GM12875 (cell line): ENCODE results near the gene SAMD4A.

Experiments
- H3K4me3 ChIP-seq: one replicate; pipeline ENCODE4 v1.5.1; 2011; ENCODE audit warnings: low read depth, low read length, control low read depth
- CTCF ChIP-seq: IDR thresholded peaks from 2 replicates; pipeline ENCODE4 v1.5.1; 2011; ENCODE audit warnings: low read depth, mild to moderate bottlenecking, control low read depth, inconsistent platforms, low read length, moderate library complexity, borderline replicate concordance; ENCODE audit not compliant: insufficient read depth

The SAMD4A gene

GRCh38 chr14:54805445-54806322 lies 238.8 kb downstream of the SAMD4A start:
- TF ChIP-seq CTCF, result peak; percentile 92
- no peak overlapping the region for H3K4me3 ChIP-seq

- no peak for TF ChIP-seq CTCF
- H3K4me3 ChIP-seq, result no peak overlapping the region
Observed at GRCh38 chr14:54806616-54807015, 239.7 kb downstream of the SAMD4A start.

- no peak for TF ChIP-seq CTCF
- H3K4me3 ChIP-seq, result no peak overlapping the region
Observed at GRCh38 chr14:54807428-54807827, 240.5 kb downstream of the SAMD4A start.

- no peak for TF ChIP-seq CTCF
- no peak overlapping the region for H3K4me3 ChIP-seq
Observed at GRCh38 chr14:54807881-54808280, 241.0 kb downstream of the SAMD4A start.

GRCh38 chr14:54808326-54809161 lies 241.6 kb downstream of the SAMD4A start:
- TF ChIP-seq CTCF, result no peak
- no peak overlapping the region for H3K4me3 ChIP-seq

GRCh38 chr14:54809767-54810166 lies 242.8 kb downstream of the SAMD4A start:
- H3K4me3 ChIP-seq, result no peak overlapping the region
- no peak for TF ChIP-seq CTCF
